Uterus (tissue), 2 donors: Measurements from ENCODE around the gene RPL41.

ENCODE experiments used
- CTCF ChIP-seq, 4 experiments: fragments of 200-600 bp in 2 of 4; fragments of 450-650 bp in 2 of 4; sonication (generic) in 2 of 4; IDR thresholded peaks; one replicate each; pipeline ENCODE4 v1.5.1; 2016 to 2019; ENCODE audit warnings: antibody characterized with exemption in 4 of 4, mild to moderate bottlenecking in 2 of 4, moderate library complexity in 1 of 4
- POLR2A ChIP-seq, 2 donors: fragments of 450-650 bp; IDR thresholded peaks; one replicate each; pipeline ENCODE4 v1.6.1; 2016; ENCODE audit warnings: antibody characterized with exemption in 2 of 2, mild to moderate bottlenecking in 1 of 2, moderate library complexity in 1 of 2

- TF ChIP-seq CTCF (IDR thresholded peaks at IDR 0.05) (no peak), POLR2A (IDR thresholded peaks at IDR 0.05) (no peak)
Observed at GRCh38 chr12:56103066-56103711, 13.2 kb upstream of the RPL41 start.
